ENCODE measurements around the gene VPS26A.

The VPS26A gene

DNA sequence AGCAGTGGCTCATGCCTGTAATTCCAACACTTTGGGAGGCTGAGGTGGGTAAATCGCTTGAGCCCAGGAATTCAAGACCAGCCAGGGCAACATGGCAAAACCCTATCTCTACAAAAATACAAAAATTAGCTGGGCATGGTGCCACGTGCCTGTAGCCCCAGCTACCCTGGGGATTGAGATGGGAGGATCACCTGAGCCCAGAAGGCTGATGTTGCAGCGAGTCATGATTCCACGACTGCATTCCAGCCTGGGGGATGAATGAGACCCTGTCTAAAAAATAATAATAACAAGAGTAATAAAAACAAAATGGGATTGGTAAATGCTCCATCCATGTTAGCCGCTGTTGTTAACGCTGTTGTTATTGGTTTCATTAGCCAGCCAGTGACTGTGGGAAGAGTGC lies 94.9 kb downstream of the VPS26A start:
- no peak for DNase-seq (ENCODE audit: low spot score)
- FAIRE-seq = no peak

- DNase-seq (ENCODE audit: low spot score) = no peak
- no peak for FAIRE-seq
These were observed 96.1 kb downstream of the VPS26A start, which contains the start of gene HKDC1 for GRCh38 chr10:69220041-69220451. HKDC1 (plus strand) TSS chr10:69220332; CDS start chr10:69220436, 104 bp downstream.

GRCh38 chr10:69220507-69220906 lies 96.5 kb downstream of the VPS26A start:
- no peak for FAIRE-seq
- DNase-seq (ENCODE audit: low spot score) = no peak
